ENCODE measurements around the gene STRIT1.

DNA sequence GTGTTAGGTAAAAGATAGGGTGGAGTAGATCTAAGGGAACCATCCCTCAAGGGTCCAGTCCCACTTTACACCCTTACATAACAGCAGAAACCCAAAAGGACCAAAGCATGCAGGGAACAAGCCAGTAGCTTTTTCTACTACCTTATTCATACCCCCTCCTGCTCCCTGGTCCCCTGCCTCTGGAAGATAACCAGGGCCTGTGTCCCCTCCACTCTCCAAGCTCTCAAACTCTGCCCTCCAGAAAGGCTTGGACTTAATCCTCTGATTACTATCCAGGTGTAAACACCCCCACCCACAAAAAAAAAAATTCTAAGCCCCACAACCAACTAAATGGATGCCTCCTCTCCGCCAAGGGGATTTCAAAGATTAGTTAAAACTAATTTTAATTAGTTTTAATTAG is 33.9 kb upstream of the STRIT1 start:
- TF ChIP-seq, protein P1, sequence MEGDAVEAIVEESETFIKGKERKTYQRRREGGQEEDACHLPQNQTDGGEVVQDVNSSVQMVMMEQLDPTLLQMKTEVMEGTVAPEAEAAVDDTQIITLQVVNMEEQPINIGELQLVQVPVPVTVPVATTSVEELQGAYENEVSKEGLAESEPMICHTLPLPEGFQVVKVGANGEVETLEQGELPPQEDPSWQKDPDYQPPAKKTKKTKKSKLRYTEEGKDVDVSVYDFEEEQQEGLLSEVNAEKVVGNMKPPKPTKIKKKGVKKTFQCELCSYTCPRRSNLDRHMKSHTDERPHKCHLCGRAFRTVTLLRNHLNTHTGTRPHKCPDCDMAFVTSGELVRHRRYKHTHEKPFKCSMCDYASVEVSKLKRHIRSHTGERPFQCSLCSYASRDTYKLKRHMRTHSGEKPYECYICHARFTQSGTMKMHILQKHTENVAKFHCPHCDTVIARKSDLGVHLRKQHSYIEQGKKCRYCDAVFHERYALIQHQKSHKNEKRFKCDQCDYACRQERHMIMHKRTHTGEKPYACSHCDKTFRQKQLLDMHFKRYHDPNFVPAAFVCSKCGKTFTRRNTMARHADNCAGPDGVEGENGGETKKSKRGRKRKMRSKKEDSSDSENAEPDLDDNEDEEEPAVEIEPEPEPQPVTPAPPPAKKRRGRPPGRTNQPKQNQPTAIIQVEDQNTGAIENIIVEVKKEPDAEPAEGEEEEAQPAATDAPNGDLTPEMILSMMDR (IDR thresholded peaks at IDR 0.05; ENCODE audit: poor library complexity) = no peak
- no peak for TF ChIP-seq EZH2 (IDR thresholded peaks at IDR 0.05; ENCODE audit: borderline replicate concordance)

All from hepatocyte (in vitro differentiated cells).